ENCODE results near the gene FKBP3. TPM values are rescaled to one million over a fixed set of nuclear protein-coding genes. Genes with fewer than 3 reads are reported as not detected.
"Not testable (repeated sequence)": the region's sequence is repeated elsewhere in the genome, so short reads cannot be mapped to it uniquely, and the experiment has no call there.

Gene FKBP3
- total RNA-seq (2014; rRNA removed; shearing (Covaris generic)) = 46.0 and 46.6 TPM in 2 replicates

GRCh38 chr14:45134051-45134958, at the start of gene FKBP3:
Gene FKBP3, minus strand, starts transcription at chr14:45134481. Its CDS starts 25 bp downstream, at chr14:45134456.
- DNase-seq (ENCODE audit: low read depth) = peak; percentile 98

GRCh38 chr14:45181806-45182205, 47.5 kb upstream of the FKBP3 start:
- no peak for DNase-seq (ENCODE audit: low read depth)

GRCh38 chr14:45181329-45181728, 47.0 kb upstream of the FKBP3 start:
- DNase-seq (ENCODE audit: low read depth) = no peak

GRCh38 chr14:45177076-45177475, 42.8 kb upstream of the FKBP3 start:
- DNase-seq (ENCODE audit: low read depth) = no peak

GRCh38 chr14:45169906-45170305, 35.6 kb upstream of the FKBP3 start:
- DNase-seq (ENCODE audit: low read depth) = no peak

GRCh38 chr14:45156067-45156466, 21.8 kb upstream of the FKBP3 start:
- DNase-seq (ENCODE audit: low read depth) = no peak

GRCh38 chr14:45150386-45150890, 16.2 kb upstream of the FKBP3 start:
- no peak for DNase-seq (ENCODE audit: low read depth)

- no peak for DNase-seq (ENCODE audit: low read depth)
Measured at GRCh38 chr14:45149602-45150001, 15.3 kb upstream of the FKBP3 start.

GRCh38 chr14:45145214-45145613, 10.9 kb upstream of the FKBP3 start:
- DNase-seq (ENCODE audit: low read depth) = no peak

GRCh38 chr14:45144658-45145057, 10.4 kb upstream of the FKBP3 start:
- no peak for DNase-seq (ENCODE audit: low read depth)

- not testable (repeated sequence) for DNase-seq (ENCODE audit: low read depth)
Measured at GRCh38 chr14:45142083-45142482, 7.8 kb upstream of the FKBP3 start.

- DNase-seq (ENCODE audit: low read depth) = no peak
Measured at GRCh38 chr14:45140661-45141187, 6.4 kb upstream of the FKBP3 start.

GRCh38 chr14:45136399-45136798, 2.1 kb upstream of the FKBP3 start:
- DNase-seq (ENCODE audit: low read depth) = no peak

- DNase-seq (ENCODE audit: low read depth) = peak; percentile 97
Measured at GRCh38 chr14:45135659-45136395, 1.5 kb upstream of the FKBP3 start, which contains the start of gene FANCM. Gene FANCM, plus strand, starts transcription at chr14:45135930. Its CDS starts 102 bp downstream, at chr14:45136032.

GRCh38 chr14:45135156-45135555, 875 bp upstream of the FKBP3 start:
- DNase-seq (ENCODE audit: low read depth) = peak; percentile 2

GRCh38 chr14:45133683-45134050, 614 bp downstream of the FKBP3 start:
- DNase-seq (ENCODE audit: low read depth) = no peak

- DNase-seq (ENCODE audit: low read depth) = no peak
Measured at GRCh38 chr14:45128963-45129629, 5.2 kb downstream of the FKBP3 start.

GRCh38 chr14:45125754-45126153, 8.5 kb downstream of the FKBP3 start:
- DNase-seq (ENCODE audit: low read depth) = no peak

GRCh38 chr14:45123271-45123670, 11.0 kb downstream of the FKBP3 start:
- no peak for DNase-seq (ENCODE audit: low read depth)

GRCh38 chr14:45120096-45120495, 14.2 kb downstream of the FKBP3 start:
- no peak for DNase-seq (ENCODE audit: low read depth)

- no peak for DNase-seq (ENCODE audit: low read depth)
Measured at GRCh38 chr14:45118594-45118993, 15.7 kb downstream of the FKBP3 start.

GRCh38 chr14:45114327-45114726, 20.0 kb downstream of the FKBP3 start:
- no peak for DNase-seq (ENCODE audit: low read depth)
